GM12873 (cell line): ENCODE data around the gene PLCH2.

ENCODE experiments used
- CTCF ChIP-seq: IDR thresholded peaks from 2 replicates; pipeline ENCODE4 v1.5.1; 2012; ENCODE audit warnings: low read depth, mild to moderate bottlenecking, moderate library complexity, low read length, control low read depth; ENCODE audit not compliant: insufficient read depth; ENCODE audit errors: missing control alignments

The PLCH2 gene

GRCh38 chr1:2518528-2518927, 42.4 kb downstream of the PLCH2 start:
- TF ChIP-seq CTCF = no peak

- no peak for TF ChIP-seq CTCF
Observed at GRCh38 chr1:2519029-2519685, 43.1 kb downstream of the PLCH2 start.

- no peak for TF ChIP-seq CTCF
Observed at GRCh38 chr1:2519729-2520128, 43.6 kb downstream of the PLCH2 start.

GRCh38 chr1:2520206-2520605, 44.1 kb downstream of the PLCH2 start:
- TF ChIP-seq CTCF = no peak

GRCh38 chr1:2520806-2521205, 44.7 kb downstream of the PLCH2 start:
- no peak for TF ChIP-seq CTCF

- TF ChIP-seq CTCF = no peak
Observed at GRCh38 chr1:2522230-2522629, 46.1 kb downstream of the PLCH2 start.

- TF ChIP-seq CTCF = no peak
Observed at GRCh38 chr1:2523191-2523890, 47.3 kb downstream of the PLCH2 start.
